GM19099 (cell line): ENCODE results near the gene RXFP1.

Experiments
- POLR2A ChIP-seq: IDR thresholded peaks from 3 replicates; pipeline ENCODE4 v1.6.1; 2011; ENCODE audit warnings: low read depth; ENCODE audit not compliant: insufficient read length; ENCODE audit errors: extremely low read depth

Gene RXFP1

GRCh38 chr4:158588777-158589176 lies 67.1 kb downstream of the RXFP1 start:
- no peak for TF ChIP-seq POLR2A

- no peak for TF ChIP-seq POLR2A
Measured at GRCh38 chr4:158590306-158590705, 68.6 kb downstream of the RXFP1 start.

GRCh38 chr4:158590824-158591223 lies 69.1 kb downstream of the RXFP1 start:
- TF ChIP-seq POLR2A = no peak

DNA sequence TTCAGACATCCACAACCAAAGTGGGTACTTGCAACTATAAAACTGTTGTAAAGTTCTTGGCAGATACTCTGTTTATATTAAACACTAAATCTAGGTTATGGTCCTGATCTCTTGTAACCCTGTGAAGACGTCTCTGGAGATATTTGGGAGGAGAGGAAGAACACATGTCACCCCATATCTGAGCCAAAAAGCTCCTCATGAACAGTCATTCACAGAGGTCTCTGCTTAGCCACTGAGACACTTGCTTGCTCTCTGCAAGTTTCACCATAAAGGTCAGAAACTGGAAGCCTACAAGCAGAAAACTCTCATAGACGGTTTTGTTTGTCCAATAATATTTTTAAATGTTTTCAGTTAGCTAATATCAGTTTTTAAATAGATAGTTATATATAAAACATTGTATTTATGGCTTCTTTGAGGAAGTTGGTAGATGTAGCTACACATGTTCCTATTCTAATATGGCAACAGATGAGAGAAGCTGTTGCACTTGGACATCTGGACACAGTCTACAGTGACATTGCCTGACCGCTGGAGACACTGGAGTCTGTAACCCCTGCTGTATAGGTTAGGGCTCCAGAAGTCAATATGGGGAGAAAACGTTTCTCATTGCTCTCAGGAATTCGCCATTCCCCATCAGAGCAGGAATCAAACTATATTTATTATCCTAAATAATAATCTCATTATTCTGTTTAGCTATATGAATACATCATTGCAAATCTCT lies 76.4 kb downstream of the RXFP1 start:
- TF ChIP-seq POLR2A = no peak

GRCh38 chr4:158599150-158599549 lies 77.5 kb downstream of the RXFP1 start:
- no peak for TF ChIP-seq POLR2A

DNA sequence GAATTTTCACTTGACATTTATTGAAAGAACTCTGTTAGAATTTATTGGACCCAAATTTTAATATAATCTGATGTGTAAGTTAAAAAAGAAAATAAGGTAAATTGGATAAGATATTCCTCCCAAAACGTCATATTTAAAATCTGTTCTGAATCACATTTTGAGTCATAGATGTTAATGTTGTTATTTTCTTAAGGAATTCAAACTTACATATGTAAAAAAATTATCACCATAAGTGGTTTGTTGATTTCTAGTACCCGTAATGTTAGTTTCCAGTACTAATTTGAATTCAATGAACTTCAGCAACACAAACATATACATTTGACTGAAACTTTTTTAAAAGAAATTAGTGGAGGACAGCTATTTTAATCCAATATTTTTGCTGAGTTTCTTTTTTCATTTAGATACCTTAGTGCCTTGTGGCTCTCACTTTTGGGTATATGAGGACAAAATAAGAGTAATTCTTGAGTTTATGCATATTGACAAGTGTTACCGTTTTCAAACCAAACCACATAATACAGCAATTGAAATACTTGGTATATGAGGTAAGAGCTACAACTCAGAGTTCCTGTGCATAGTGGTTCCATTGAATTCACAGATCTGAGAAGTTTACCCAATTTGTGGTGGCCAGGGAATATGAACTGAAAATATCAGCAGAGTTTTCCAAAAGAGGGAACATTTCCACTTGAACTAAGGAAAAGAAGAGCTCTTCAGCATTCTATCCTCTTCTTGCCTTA lies 78.2 kb downstream of the RXFP1 start:
- TF ChIP-seq POLR2A = no peak

GRCh38 chr4:158604369-158604768 lies 82.7 kb downstream of the RXFP1 start:
- no peak for TF ChIP-seq POLR2A

- no peak for TF ChIP-seq POLR2A
Measured at GRCh38 chr4:158605393-158605792, 83.7 kb downstream of the RXFP1 start.

- TF ChIP-seq POLR2A = no peak
Measured at GRCh38 chr4:158606969-158607368, 85.3 kb downstream of the RXFP1 start.

DNA sequence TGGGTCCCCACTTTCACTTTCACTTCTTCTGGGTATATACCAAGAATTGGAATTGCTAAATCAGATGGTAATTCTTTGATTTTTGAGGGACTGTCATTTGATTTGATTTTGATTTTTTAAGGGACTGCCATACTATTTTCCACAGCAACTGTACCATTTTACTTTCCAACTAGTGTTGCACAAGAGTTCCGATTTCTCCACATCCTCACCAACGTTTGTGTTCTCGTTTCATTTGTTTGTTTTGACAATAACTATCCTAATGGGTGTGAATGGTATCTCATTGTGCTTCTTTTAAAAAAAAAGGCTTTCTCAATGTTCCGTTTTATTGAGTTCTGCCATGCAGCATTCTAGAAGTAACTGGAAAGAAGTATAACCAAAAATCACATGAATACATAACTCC lies 87.4 kb downstream of the RXFP1 start:
- TF ChIP-seq POLR2A = no peak

DNA sequence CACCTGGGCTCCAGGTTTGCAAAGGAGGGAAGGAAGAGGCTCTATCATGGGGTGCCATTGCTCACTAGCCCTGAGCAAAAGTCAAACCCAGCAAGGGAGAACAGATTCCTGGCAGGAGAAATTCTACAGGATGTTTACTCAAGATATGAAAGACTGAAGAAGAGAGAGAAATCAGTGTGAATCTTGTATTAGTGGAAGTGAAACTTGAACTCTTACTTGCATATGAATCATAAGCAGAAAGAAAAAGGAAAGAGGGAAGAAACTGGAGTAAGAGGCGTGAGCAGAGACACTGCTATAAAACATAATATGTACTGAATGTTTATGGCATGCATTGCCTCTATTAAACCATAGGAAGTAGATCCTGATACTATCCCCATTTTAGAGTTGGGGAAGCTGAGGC lies 89.1 kb downstream of the RXFP1 start:
- no peak for TF ChIP-seq POLR2A

- TF ChIP-seq POLR2A = no peak
Measured at GRCh38 chr4:158613046-158613445, 91.4 kb downstream of the RXFP1 start.

GRCh38 chr4:158617956-158618355 lies 96.3 kb downstream of the RXFP1 start:
- TF ChIP-seq POLR2A = no peak

GRCh38 chr4:158621729-158622128 lies 100.0 kb downstream of the RXFP1 start:
- TF ChIP-seq POLR2A = no peak

DNA sequence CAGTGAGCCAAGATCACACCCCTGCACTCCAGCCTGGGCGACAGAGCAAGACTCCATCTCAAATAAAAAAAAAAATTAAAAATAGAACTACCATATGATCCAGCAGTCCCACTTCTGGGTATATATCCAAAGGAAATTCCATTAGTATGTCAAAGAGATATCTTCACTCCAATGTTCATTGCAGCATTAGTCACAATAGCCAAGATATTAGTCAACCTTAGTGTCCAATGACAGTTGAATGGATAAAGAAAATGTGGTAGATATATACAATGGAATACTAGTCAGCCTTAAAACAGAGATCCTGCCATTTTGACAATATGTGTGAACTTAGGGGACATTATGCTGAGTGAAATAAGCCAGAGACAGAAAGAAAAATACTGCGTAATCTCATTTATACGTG lies 100.6 kb downstream of the RXFP1 start:
- TF ChIP-seq POLR2A = no peak

- no peak for TF ChIP-seq POLR2A
Measured at GRCh38 chr4:158624889-158625478, 103.3 kb downstream of the RXFP1 start.

GRCh38 chr4:158625544-158625943 lies 103.9 kb downstream of the RXFP1 start:
- TF ChIP-seq POLR2A = no peak

GRCh38 chr4:158630893-158631292 lies 109.2 kb downstream of the RXFP1 start:
- TF ChIP-seq POLR2A = no peak
